Measurements from ENCODE around the gene FASTK.
A peak's percentile ranks its signal among the peaks of the same experiment; 100 is the strongest.

The FASTK gene

GRCh38 chr7:151099486-151100211 is 19.0 kb upstream of the FASTK start:
- no peak for DNase-seq (ENCODE audit: low read depth, low spot score)

GRCh38 chr7:151095828-151096475 is 15.3 kb upstream of the FASTK start:
- no peak for DNase-seq (ENCODE audit: low read depth, low spot score)

- DNase-seq (ENCODE audit: low read depth, low spot score): no peak
These were observed 14.7 kb upstream of the FASTK start for GRCh38 chr7:151095123-151095797.

- DNase-seq (ENCODE audit: low read depth, low spot score): no peak
These were observed 14.1 kb upstream of the FASTK start for GRCh38 chr7:151094675-151095074.

GRCh38 chr7:151093748-151094147 is 13.1 kb upstream of the FASTK start:
- DNase-seq (ENCODE audit: low read depth, low spot score): no peak

GRCh38 chr7:151091988-151092387 is 11.4 kb upstream of the FASTK start:
- no peak for DNase-seq (ENCODE audit: low read depth, low spot score)

- no peak for DNase-seq (ENCODE audit: low read depth, low spot score)
These were observed 10.8 kb upstream of the FASTK start for GRCh38 chr7:151091431-151091830.

- no peak for DNase-seq (ENCODE audit: low read depth, low spot score)
These were observed 10.4 kb upstream of the FASTK start for GRCh38 chr7:151091003-151091402.

- DNase-seq (ENCODE audit: low read depth, low spot score): no peak
These were observed 9.5 kb upstream of the FASTK start for GRCh38 chr7:151089893-151090730.

GRCh38 chr7:151088856-151089699 is 8.5 kb upstream of the FASTK start:
- peak; percentile 31 for DNase-seq (ENCODE audit: low read depth, low spot score)

- DNase-seq (ENCODE audit: low read depth, low spot score): no peak
These were observed 7.6 kb upstream of the FASTK start for GRCh38 chr7:151088019-151088855.

- no peak for DNase-seq (ENCODE audit: low read depth, low spot score)
These were observed 6.8 kb upstream of the FASTK start for GRCh38 chr7:151087245-151088018.

- DNase-seq (ENCODE audit: low read depth, low spot score): no peak
These were observed 6.2 kb upstream of the FASTK start for GRCh38 chr7:151086802-151087244.

- DNase-seq (ENCODE audit: low read depth, low spot score): peak; percentile 40
These were observed 5.3 kb upstream of the FASTK start, which contains the start of gene AGAP3 for GRCh38 chr7:151085691-151086620. Gene AGAP3 (plus strand): TSS chr7:151086475. CDS start chr7:151086742, 267 bp downstream.

GRCh38 chr7:151085329-151085690 is 4.7 kb upstream of the FASTK start:
- no peak for DNase-seq (ENCODE audit: low read depth, low spot score)

GRCh38 chr7:151083824-151084160 is 3.2 kb upstream of the FASTK start:
- DNase-seq (ENCODE audit: low read depth, low spot score): no peak

- DNase-seq (ENCODE audit: low read depth, low spot score): no peak
These were observed 2.6 kb upstream of the FASTK start, which contains the start of gene TMUB1 for GRCh38 chr7:151083071-151083823. Gene TMUB1 (minus strand): TSS chr7:151083493. CDS start chr7:151082563, 930 bp downstream.
